Suprapubic skin (tissue), 3 donors: ENCODE data around the gene HCN2.

ENCODE experiments used
- POLR2A ChIP-seq, 2 donors: fragments of 450-650 bp; IDR thresholded peaks; one replicate each; pipeline ENCODE4 v1.6.1; 2017; ENCODE audit warnings: antibody characterized with exemption in 2 of 2, mild to moderate bottlenecking in 2 of 2, moderate library complexity in 2 of 2
- TF ChIP-seq, protein P1 (sequence below), 2 donors: fragments of 200-600 bp in 1 of 2; fragments of 450-650 bp in 1 of 2; sonication (generic) in 1 of 2; IDR thresholded peaks; one replicate each; pipeline ENCODE4 v1.5.1; 2016 to 2019; ENCODE audit warnings: antibody characterized with exemption in 2 of 2, mild to moderate bottlenecking in 1 of 2, moderate library complexity in 1 of 2

- TF ChIP-seq, protein P1, sequence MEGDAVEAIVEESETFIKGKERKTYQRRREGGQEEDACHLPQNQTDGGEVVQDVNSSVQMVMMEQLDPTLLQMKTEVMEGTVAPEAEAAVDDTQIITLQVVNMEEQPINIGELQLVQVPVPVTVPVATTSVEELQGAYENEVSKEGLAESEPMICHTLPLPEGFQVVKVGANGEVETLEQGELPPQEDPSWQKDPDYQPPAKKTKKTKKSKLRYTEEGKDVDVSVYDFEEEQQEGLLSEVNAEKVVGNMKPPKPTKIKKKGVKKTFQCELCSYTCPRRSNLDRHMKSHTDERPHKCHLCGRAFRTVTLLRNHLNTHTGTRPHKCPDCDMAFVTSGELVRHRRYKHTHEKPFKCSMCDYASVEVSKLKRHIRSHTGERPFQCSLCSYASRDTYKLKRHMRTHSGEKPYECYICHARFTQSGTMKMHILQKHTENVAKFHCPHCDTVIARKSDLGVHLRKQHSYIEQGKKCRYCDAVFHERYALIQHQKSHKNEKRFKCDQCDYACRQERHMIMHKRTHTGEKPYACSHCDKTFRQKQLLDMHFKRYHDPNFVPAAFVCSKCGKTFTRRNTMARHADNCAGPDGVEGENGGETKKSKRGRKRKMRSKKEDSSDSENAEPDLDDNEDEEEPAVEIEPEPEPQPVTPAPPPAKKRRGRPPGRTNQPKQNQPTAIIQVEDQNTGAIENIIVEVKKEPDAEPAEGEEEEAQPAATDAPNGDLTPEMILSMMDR (IDR thresholded peaks at IDR 0.05) = no peak
- no peak for TF ChIP-seq POLR2A (IDR thresholded peaks at IDR 0.05)
Observed at GRCh38 chr19:580274-580835, 9.3 kb upstream of the HCN2 start.
